C4-2B (cell line): ENCODE results near the gene RSPO4.

Experiments
- CTCF ChIP-seq: fragments of 450-650 bp; conservative IDR thresholded peaks from 2 replicates; pipeline ENCODE4 v1.5.1; 2017; ENCODE audit warnings: mild to moderate bottlenecking
- ZFX ChIP-seq: fragments of 450-650 bp; IDR thresholded peaks from 2 replicates; pipeline ENCODE4 v1.6.1; 2017

- TF ChIP-seq CTCF: no peak
- no peak for TF ChIP-seq ZFX
Observed at GRCh38 chr20:1005452-1006027, 3.4 kb upstream of the RSPO4 start.
